ENCODE results near the gene FERMT3.
"Not testable (repeated sequence)": the region's sequence is repeated elsewhere in the genome, so short reads cannot be mapped to it uniquely, and the experiment has no call there.

FERMT3 gene

GRCh38 chr11:64237484-64237951 lies 31.0 kb downstream of the FERMT3 start:
- DNase-seq: no peak

- DNase-seq: no peak
These were observed 31.6 kb downstream of the FERMT3 start for GRCh38 chr11:64238076-64238475.

- no peak for DNase-seq
These were observed 32.5 kb downstream of the FERMT3 start for GRCh38 chr11:64238999-64239398.

- DNase-seq: no peak
These were observed 33.3 kb downstream of the FERMT3 start for GRCh38 chr11:64239662-64240434.

GRCh38 chr11:64240435-64241240 lies 34.1 kb downstream of the FERMT3 start, which contains the start of gene FKBP2:
FKBP2 (plus strand) TSS chr11:64241095; CDS start chr11:64242388, 1,293 bp downstream.
- DNase-seq: peak; percentile 99

GRCh38 chr11:64241241-64241490 lies 34.6 kb downstream of the FERMT3 start:
- peak; percentile 100 for DNase-seq

GRCh38 chr11:64241491-64242374 lies 35.2 kb downstream of the FERMT3 start:
- DNase-seq: no peak

GRCh38 chr11:64243236-64243854 lies 36.8 kb downstream of the FERMT3 start:
- DNase-seq: no peak

GRCh38 chr11:64244107-64244506 lies 37.6 kb downstream of the FERMT3 start:
- no peak for DNase-seq

- no peak for DNase-seq
These were observed 38.4 kb downstream of the FERMT3 start for GRCh38 chr11:64244966-64245365.

- no peak for DNase-seq
These were observed 38.9 kb downstream of the FERMT3 start for GRCh38 chr11:64245401-64245796.

GRCh38 chr11:64245797-64246620 lies 39.5 kb downstream of the FERMT3 start:
- DNase-seq: peak; percentile 92

GRCh38 chr11:64246621-64246870 lies 40.0 kb downstream of the FERMT3 start:
- DNase-seq: not testable (repeated sequence)

- DNase-seq: peak; percentile 93
These were observed 40.6 kb downstream of the FERMT3 start, which contains the start of gene PPP1R14B for GRCh38 chr11:64246871-64247728. PPP1R14B (minus strand) TSS chr11:64246943; CDS start chr11:64246673, 270 bp downstream.

GRCh38 chr11:64247729-64248531 lies 41.4 kb downstream of the FERMT3 start:
- DNase-seq: no peak

- no peak for DNase-seq
These were observed 42.1 kb downstream of the FERMT3 start for GRCh38 chr11:64248578-64248977.

GRCh38 chr11:64249038-64249437 lies 42.5 kb downstream of the FERMT3 start:
- DNase-seq: no peak

GRCh38 chr11:64249563-64250414 lies 43.3 kb downstream of the FERMT3 start:
- DNase-seq: no peak

GRCh38 chr11:64250415-64251015 lies 44.0 kb downstream of the FERMT3 start:
- DNase-seq: no peak
